ENCODE results near the gene NRCAM. TPM values are rescaled to one million over a fixed set of nuclear protein-coding genes. Genes with fewer than 3 reads are reported as not detected.

The NRCAM gene
- total RNA-seq, 1 donor from 2014 or later = 0.26 TPM

DNA sequence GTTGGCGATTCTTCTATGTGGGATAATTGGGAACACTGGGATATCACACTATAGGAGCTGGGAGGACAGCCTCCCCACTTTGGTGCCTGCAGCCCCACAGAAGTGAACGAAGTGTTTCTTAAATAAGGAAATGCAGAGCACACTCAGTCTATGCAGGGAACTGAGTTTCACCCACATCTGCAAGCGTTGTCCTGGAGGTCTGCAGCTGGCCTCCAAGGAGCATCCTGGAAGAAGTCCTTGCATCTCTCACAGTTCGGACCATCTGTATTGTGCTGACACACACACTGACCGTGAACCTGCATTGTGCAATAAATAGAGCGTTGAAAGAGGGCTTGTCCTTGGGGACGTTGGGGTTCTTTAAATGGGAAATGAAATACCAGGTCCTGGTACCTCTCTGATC lies 351.9 kb downstream of the NRCAM start:
- H3K36me3 ChIP-seq (ENCODE audit: control insufficient read depth, insufficient read depth, low read length) = no peaks in the 10 kb centered on the region
- H3K4me3 ChIP-seq (ENCODE audit: low read depth, low read length) = no peak overlapping the region
- no peak for DNase-seq (ENCODE audit: low read depth)
- H3K27me3 ChIP-seq (ENCODE audit: control insufficient read depth, insufficient read depth, low read length) = no peaks in the 10 kb centered on the region
- no peak for FAIRE-seq
- TF ChIP-seq, protein P1, sequence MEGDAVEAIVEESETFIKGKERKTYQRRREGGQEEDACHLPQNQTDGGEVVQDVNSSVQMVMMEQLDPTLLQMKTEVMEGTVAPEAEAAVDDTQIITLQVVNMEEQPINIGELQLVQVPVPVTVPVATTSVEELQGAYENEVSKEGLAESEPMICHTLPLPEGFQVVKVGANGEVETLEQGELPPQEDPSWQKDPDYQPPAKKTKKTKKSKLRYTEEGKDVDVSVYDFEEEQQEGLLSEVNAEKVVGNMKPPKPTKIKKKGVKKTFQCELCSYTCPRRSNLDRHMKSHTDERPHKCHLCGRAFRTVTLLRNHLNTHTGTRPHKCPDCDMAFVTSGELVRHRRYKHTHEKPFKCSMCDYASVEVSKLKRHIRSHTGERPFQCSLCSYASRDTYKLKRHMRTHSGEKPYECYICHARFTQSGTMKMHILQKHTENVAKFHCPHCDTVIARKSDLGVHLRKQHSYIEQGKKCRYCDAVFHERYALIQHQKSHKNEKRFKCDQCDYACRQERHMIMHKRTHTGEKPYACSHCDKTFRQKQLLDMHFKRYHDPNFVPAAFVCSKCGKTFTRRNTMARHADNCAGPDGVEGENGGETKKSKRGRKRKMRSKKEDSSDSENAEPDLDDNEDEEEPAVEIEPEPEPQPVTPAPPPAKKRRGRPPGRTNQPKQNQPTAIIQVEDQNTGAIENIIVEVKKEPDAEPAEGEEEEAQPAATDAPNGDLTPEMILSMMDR (IDR thresholded peaks at IDR 0.05; ENCODE audit: insufficient read depth, low read length, severe bottlenecking) = no peak

DNA sequence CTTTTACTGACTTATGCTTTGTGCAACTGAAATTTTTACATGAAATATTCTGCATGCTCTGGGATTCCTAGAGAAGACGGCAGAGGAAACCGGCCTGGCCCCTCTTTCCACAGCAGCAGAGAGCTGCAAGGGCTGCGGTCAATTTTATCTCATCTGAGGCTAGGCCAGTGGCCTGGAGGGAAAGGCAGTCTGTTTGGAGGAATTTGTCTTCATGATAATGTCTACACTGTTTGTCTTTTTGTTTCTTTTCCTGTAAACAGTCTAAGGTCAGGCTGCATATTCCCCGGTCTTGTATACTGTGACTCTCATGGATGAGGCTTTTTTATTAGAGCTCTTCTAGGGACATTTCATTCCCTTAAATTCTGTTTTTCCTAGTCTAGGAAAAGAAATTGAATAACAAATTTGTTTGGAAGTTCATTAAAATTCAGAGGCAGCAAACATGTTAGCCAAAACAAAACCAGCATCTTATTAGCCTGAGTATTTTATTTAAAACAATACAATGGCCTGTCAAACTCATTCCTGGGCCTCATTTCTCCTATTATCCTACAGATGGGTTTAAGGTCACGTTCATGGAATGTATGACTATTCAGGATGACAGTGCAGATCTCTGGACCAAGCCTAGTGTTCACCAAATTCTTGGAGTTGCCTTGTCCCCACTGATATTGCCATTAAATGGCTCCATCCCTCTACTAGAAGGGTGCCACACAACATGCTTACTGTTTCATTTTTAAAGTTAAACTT lies 352.5 kb downstream of the NRCAM start:
- Histone ChIP-seq H3K27me3 (ENCODE audit: control insufficient read depth, insufficient read depth, low read length) (no peaks in the 10 kb centered on the region), H3K36me3 (ENCODE audit: control insufficient read depth, insufficient read depth, low read length) (no peaks in the 10 kb centered on the region), H3K4me3 (ENCODE audit: low read depth, low read length) (no peak overlapping the region)
- TF ChIP-seq, protein P1 (IDR thresholded peaks at IDR 0.05; ENCODE audit: insufficient read depth, low read length, severe bottlenecking) = no peak
- FAIRE-seq (no peak), DNase-seq (ENCODE audit: low read depth) (no peak)

DNA sequence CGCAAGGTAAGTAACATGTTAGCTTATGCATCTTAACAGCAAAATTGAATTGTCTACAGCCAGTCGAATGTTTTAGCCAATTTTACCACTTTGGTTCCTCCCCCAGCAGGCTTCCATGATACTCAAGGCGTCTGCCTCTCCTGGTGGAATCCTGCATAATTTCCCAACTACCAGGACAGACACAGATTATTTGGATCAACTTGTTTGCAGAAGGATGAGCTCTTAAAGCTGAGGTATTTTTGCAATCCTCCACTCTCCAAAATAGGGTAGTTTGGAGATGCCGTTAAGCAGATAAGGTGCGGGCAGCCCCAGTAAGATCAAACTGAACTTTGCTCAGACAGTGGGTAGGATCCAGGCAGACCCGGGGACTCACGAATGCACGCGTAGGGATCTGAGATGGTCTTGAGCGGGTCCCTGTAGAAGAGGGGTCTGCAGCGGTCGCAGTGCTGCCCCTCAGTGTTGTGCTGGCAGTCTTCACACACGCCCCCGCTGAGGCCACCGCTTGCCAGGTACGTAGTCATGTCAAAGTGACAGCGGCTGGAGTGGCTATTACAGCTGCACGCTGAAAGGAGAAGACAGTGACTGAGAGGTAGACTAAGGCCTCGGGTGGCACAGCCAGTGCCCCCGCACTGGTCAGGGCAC lies 353.4 kb downstream of the NRCAM start:
- Histone ChIP-seq H3K27me3 (ENCODE audit: control insufficient read depth, insufficient read depth, low read length) (no peaks in the 10 kb centered on the region), H3K36me3 (ENCODE audit: control insufficient read depth, insufficient read depth, low read length) (no peaks in the 10 kb centered on the region), H3K4me3 (ENCODE audit: low read depth, low read length) (no peak overlapping the region)
- no peak for FAIRE-seq
- TF ChIP-seq, protein P1 (IDR thresholded peaks at IDR 0.05; ENCODE audit: insufficient read depth, low read length, severe bottlenecking) = no peak
- DNase-seq (ENCODE audit: low read depth) = no peak

DNA sequence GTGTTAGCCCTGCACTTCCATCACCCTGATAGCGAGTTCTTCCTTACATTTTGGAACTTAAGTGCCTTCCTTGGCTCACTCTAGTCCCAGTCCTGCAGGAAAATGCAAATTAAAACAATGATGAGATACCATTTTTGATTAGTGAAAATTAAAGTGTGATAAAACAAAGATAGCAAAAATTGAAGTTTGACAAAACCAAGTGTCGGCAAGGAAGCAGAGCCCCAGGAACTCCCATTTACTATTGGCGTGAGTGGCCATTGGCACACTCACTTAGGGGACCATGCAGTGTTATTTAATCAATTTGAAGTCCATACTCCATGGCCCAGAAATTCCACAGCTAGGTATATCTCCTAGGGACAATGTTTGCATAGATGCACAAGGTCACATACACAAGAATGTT lies 354.5 kb downstream of the NRCAM start:
- Histone ChIP-seq H3K36me3 (ENCODE audit: control insufficient read depth, insufficient read depth, low read length) (no peaks in the 10 kb centered on the region), H3K27me3 (ENCODE audit: control insufficient read depth, insufficient read depth, low read length) (no peaks in the 10 kb centered on the region), H3K4me3 (ENCODE audit: low read depth, low read length) (no peak overlapping the region)
- FAIRE-seq = no peak
- no peak for DNase-seq (ENCODE audit: low read depth)
- TF ChIP-seq, protein P1 (IDR thresholded peaks at IDR 0.05; ENCODE audit: insufficient read depth, low read length, severe bottlenecking) = no peak

DNA sequence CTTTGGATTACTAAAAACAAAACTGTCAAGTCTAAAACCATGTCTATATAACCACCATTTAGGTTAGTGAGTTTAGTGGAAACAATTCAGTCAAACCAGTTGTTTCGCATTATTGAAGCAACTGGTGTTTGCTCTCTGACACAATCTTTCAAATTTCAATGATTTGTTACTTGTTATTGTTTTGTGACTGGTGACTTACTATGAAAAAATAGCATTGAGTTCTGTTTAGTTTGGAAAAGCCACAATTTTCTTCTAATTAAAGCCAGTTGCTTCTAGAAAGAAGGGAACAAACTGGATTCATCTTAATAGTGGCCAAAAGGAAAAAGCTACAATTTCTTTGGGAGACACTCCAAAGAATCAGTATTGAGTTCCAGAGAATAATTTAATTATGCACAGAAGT lies 356.5 kb downstream of the NRCAM start:
- TF ChIP-seq, protein P1 (IDR thresholded peaks at IDR 0.05; ENCODE audit: insufficient read depth, low read length, severe bottlenecking) = no peak
- no peak for DNase-seq (ENCODE audit: low read depth)
- no peaks in the 10 kb centered on the region for H3K27me3 ChIP-seq (ENCODE audit: control insufficient read depth, insufficient read depth, low read length)
- no peak overlapping the region for H3K4me3 ChIP-seq (ENCODE audit: low read depth, low read length)
- FAIRE-seq = no peak
- H3K36me3 ChIP-seq (ENCODE audit: control insufficient read depth, insufficient read depth, low read length) = no peaks in the 10 kb centered on the region
